GM21576 (cell line): Measurements from ENCODE around the gene SLC16A9.
A peak's percentile ranks its signal among the peaks of the same experiment; 100 is the strongest.
"Not testable (repeated sequence)": the region's sequence is repeated elsewhere in the genome, so short reads cannot be mapped to it uniquely, and the experiment has no call there.

Experiments used
- ATAC-seq: cut with Tn5 transposase; IDR thresholded peaks from one replicate; pipeline ENCODE4 v1.9.1; 2021; ENCODE audit warnings: mild to moderate bottlenecking, moderate library complexity; ENCODE audit not compliant: unreplicated experiment

SLC16A9 gene

DNA sequence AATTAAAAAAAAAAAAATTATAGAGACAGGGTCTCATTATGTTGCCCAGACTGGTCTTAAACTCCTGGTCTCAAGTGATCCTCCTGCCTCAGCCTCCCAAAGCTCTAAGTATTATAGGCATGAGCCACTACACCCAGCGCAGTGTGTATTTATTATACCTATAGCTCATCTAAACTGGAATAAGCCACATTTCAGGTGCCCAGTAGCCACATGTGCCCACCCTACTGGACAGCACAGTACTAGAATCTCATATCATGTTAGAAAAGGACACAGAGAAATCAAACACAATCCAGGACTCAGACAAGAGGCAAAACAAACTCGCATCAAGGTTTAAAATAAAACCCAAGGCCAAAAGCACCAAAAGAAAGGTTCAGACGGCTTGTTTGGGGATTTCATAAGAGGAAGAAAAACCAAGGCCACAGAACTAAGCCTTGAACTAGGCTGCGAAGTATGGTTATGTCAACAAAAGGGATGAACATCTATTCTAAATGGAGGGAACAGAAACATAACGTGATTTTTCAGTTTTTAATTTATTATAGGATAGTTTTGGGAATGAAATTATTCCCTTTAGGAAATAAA lies 32.3 kb downstream of the SLC16A9 start:
- ATAC-seq, result no peak

DNA sequence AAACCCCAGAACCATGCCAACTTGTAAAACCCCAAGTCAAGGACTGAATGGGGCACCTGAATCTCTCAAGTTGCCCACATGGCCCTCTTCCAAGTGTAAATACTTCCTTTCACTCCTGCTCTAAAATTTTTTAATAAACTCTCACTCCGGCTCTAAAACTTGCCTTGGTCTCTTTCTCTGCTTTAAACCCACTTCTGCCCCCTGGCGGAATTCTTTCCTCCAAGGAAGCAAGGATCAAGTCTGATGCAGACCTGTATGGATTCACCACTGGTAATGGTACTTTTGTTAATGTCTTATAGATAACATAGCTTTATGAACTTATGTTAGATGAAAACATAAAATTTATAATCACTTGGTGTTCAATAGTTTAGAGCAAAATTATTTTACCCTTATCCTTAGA lies 33.8 kb downstream of the SLC16A9 start:
- ATAC-seq, result no peak

DNA sequence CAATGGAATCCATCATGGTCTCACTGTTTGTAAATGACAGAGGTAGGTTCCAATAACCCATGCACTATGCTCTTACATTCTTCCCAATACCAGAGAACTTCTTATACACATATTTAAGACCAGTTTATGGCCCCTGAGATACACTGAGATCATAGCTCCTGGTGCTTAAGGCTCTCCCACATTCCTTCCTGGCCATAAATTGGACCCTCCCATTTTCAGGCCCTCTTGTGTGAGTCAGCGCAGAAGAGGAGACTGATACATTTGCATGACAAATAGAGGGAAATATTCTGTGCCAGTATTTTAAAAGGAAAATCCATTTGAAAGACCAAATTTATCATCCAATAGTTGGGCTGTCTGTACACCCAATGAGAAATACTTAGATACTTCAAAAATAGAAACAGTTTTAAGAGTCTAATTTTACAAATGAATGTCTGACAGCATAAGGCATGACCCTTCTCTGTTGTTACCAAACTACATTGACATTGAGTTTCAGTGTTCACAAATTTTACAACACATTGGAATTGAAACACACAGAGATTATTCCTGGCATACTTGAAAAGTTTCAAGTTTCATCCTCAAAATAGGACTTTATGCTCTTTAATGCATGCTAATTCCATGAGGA lies 35.3 kb downstream of the SLC16A9 start:
- no peak for ATAC-seq

DNA sequence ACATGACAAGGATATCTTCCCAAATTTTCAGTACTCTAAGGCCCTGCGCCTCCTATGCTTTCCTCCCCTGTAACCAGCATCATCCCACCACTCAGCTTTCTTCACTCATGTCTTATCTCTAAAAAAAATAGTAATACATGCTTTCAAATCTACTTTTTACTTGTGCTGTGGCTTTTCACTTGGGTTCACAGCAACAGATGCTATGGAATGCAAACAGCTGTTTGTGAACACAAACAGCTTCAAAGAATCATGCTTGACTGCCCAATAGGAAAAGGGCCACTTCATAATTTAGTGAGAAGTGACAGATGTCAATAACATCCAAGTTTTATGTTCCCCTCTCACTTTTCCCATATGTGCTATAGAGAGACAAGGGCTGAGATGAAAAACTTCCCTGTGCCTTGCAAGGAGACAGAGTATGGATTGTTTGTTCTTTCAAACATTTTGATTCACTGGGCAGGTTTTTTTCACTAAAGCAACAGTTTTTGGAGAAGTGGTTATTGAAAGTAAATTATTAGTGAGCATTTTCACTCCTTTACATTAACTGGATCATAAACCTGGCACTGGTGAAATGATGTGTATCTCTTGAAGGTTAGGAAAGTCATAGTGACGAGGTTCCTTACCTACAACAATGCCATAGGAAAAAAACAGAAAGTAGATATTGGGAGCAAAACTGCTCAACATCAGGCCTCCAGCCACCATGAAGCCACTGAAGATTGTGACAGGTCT lies 37.3 kb downstream of the SLC16A9 start:
- peak; percentile 57 for ATAC-seq

DNA sequence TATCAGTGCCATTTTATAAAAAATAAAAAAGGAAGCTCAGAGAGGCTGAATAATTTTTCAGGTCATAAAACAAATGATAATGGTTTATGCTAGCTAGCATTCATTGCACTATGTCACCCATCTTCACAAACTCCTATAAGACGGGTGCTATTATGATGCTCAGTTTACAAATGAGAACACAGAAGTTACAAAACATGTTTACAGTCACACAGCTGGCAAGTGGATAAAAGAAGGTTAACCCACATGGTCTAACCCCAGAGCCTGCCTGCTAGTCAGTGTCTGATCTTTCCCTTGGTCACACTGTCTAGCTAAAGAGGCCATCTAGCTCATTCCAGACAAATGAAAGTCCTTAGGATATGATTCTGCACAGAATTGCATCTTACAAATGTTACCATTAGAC lies 39.4 kb downstream of the SLC16A9 start:
- no peak for ATAC-seq

DNA sequence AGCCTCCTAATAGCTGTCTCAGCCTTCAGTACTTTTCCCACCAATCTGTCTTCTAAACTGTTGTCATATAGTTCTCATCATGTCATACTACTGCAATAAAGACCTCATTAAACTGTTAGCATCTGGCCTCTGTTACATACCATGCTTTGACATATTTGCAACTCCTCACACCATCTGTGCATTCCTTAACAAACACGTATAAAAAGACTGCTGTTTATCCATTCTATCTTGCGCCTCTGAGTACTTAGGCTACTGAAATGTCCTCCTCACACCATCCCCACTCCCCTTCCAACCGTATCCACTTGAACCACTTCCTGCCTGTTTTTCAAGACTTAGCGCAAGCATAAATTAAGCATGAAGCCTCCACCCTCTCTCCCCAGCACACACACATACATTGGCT lies 41.6 kb downstream of the SLC16A9 start:
- no peak for ATAC-seq

DNA sequence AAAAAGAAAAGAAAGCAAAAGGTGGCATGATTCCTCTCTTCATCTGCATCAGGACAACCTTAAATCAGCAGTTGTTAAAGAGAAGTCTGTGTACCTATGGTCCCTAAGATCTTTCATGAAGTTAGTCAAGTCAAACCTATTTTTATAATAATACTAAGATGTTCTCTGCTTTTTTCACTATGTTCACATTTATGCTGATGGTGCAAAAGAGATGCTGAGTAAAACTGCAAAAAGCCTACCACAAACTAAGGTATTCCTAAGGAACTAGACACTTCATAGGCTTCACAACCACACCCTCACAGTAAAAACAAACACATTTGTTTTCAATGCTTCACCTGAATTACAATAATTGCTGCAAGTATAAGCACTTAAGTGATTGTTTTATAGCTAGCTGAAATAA lies 43.3 kb downstream of the SLC16A9 start:
- ATAC-seq, result no peak

DNA sequence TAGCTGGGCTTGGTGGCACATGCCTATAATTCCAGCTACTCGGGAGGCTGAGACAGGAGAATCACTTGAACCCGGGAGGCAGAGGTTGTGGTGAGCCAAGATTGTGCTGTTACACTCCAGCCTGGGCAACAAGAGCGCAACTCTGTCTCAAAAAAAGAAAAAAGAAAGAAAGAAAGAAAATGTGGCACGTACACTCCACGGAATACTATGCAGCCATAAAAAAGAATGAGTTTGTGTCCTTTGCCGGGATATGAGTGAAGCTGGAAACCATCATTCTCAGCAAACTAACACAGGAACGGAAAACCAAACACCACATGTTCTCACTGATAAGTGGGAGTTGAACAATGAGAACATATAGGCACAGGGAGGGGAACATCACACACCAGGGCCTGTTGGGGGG lies 46.4 kb downstream of the SLC16A9 start:
- ATAC-seq, result not testable (repeated sequence)

DNA sequence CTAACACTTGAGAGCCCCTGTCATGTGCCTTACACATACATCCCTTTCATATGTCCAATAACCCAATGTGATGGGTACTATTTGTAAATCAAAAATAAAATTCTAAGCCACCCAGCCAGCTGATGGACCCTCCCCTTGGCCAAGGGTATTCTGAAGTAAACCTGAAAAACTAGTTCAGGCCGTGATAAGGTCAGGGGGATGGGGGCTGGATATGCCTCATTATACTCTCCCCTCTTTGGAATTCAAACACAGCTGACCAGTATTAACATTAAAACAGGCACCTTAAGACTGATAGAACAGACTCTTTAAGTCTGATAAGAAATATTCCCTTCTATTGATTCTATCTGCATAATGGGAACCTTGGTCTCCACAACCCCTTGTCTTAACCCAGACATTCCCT lies 51.9 kb downstream of the SLC16A9 start:
- ATAC-seq, result no peak

DNA sequence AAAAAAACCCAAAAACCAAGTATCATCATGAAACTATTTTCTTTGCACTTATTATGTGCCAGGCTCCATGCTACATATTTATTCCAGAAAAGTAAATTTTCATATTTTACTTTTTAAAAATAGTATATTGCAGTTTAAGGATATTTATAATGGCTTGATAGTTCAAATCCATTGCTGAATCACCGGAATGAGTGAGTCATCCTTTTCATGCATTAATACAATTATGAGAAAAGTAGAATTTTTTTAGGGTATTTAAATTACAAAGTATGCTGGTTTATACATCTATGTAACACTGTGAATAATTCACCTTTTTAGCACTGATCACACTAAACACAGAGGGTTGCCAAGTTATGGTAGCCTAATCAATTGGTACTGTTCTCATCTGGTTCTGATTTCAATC lies 54.3 kb downstream of the SLC16A9 start:
- no peak for ATAC-seq

DNA sequence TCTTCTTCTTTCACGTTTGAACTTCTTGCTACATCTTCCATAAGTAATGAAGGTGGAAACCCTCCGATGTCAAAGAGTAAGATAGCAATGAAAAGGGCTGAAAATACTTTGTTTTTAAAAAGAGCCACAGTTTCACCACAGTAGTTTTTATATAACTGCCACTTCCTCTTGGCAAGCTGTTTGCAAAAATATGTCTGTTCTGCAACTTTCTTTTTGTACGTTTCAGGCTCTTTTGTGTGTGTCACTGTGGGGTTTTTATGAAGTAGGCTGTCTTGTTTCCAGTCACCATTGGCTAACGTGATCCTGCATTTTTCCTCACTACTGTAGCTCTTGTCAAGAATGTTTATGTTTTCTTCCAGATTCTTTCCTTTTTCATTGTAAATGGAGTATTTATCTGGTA lies 55.6 kb downstream of the SLC16A9 start:
- peak; percentile 60 for ATAC-seq

DNA sequence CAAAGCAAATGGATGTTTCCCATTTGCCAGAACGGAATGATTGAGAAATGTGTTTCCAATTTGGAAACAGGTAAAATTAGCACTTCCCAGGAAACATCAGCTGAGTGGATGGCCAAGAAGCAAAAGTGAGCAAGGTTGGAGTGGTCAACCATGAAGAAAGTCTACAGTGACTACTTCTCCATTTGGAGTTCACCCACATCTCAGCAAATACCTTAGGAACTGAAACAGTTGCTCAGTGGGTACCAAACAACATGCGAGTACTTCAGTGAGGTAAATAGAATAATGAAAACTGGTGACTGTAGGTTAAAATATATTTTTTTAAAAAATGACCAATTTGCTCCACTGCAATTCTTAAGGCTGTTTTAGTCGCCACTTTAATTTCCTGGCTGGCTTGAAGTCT lies 57.7 kb downstream of the SLC16A9 start:
- no peak for ATAC-seq

DNA sequence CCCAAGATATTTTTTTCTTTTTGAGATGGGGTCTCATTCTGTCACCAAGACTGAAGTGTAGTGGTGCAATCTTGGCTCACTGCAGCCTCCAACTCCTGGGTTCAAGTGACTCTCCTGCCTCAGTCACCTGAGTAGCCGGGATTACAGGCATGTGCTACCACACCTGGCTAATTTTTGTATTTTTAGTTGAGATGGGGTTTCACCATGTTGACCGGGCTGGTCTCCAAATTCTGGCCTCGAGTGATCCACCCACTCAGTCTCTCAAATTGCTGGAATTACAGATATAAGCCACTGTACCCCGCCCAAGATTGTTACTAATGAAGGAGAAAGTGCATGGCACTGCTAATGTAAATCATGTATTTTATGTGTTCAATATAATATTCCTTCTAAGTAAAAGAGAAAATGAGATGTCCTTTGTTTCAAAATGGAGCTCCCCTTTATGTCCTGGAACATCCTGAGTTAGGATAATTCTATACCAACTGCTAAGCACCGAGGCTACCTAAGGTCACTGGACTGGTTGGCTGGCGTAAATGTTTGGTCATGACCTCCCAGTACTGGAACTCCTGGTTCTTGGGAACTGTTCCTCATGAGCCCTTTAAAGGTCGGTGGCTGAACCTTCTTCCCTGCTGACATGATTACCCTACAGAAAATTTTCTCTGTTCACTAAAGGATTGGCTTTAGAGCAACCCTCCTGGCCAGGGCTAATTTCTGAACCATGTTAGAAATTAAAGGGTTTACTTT lies 59.9 kb downstream of the SLC16A9 start:
- no peak for ATAC-seq

DNA sequence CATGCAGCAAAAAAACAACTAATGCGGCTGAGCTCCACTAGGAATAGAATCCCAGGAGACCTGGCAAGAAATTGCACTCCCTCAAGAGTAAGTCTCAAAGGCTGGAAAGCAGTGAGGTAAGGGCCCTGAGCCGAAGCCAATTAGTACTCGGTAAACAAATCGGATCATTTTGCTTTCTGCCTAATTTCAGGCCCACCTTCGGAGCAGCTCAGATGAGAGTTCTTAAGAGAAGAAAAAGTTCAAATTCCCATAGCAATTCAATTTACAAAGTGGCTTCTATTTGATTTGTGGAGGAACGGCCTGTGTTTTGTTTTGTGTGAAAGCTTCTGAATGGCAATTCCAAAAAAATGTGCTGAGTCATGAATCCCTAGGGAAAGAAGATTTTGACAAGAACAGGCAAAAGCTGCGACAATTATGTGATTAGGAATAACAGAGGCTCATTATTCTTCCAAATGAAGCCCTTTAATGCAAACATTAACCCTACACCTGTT lies 60.9 kb downstream of the SLC16A9 start:
- ATAC-seq, result no peak

DNA sequence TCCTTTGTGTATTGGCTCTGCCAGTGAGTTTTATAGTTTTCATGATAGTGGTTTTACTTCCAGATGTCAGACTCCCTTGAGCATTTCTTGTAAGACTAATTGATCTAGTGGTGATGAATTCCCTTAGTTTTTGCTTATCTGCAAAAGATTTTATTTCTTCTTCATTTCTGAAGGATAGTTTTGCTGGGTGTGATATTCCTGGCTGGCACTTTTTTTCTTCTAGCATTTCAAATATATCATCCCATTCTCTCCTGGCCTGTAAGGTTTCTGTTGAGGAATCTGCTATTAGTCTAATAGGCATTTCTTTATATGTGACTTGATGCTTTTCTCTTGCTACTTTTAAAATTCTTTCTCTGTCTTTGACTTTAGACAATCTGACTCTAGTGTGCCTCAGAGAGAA lies 64.8 kb downstream of the SLC16A9 start:
- ATAC-seq, result no peak

DNA sequence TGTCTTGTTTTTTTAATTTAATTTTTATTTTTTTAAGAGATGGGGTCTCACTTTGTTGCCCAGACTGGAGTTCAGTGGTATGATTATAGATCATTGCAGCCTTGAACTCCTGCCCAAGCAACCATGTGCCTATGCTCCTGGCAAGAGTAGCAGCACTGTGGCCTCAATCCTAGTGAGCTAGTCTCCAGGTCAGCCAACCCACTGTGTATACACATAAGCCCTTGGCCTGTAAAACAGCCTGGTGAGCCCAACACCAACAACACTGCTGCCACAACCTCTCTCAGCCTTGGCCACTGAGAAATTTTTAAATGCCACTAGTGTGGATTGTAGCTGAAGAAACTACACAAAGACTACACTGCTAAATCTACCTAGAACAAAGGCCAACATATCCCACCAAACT lies 68.0 kb downstream of the SLC16A9 start:
- not testable (repeated sequence) for ATAC-seq

DNA sequence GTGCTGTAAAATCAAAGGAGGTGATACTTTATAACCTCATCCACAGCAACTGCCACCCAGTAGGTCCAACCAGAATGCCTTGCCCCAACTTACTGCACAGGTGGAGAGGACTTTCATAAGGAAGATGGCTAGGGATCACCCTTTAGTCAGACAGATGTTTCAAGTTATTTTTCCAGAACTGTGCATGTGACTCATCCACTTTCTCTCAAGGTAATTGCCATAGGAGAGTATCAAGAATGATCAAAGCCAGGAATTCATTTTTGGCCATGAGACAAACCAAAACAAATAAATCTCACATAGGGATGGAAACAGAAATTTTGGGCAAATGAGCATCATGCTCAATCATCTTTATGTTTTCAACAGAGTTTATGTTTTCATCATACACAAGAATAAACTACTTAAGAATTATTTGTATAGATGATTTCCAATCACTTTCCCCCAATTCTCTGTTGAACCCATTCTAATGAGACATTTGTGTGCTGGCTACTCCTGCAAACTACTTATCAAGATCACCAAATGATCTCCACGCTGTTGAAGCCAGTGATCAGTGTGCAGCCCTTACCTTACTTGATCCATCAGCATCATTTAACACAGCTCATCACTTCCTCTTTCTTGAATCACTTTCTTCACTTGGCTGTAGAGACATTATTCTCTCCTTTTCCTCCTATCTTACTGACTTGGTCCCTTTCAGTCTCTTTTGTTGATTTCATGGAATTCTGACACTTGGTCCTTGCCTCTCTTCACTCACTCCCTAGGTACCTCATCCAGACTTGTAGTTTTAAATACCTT lies 74.0 kb downstream of the SLC16A9 start:
- ATAC-seq, result no peak

DNA sequence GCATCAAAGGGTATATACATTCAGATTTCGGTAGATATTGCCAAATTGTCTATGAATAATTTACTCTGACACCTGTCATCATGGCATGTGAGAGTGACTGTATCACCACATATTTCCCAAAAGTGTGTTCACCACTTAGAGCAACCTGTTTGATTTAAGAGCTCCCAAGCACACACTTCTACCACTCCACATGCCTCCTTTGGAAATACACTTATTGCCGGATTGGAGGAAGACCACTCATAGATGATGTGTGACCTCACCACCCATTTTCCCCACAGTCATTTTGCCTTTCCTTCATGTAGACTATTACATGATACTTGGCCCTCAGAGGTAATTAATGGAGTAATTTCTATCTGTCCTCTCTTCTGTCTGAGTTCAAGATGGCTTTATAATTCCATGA lies 75.5 kb downstream of the SLC16A9 start:
- ATAC-seq, result no peak

DNA sequence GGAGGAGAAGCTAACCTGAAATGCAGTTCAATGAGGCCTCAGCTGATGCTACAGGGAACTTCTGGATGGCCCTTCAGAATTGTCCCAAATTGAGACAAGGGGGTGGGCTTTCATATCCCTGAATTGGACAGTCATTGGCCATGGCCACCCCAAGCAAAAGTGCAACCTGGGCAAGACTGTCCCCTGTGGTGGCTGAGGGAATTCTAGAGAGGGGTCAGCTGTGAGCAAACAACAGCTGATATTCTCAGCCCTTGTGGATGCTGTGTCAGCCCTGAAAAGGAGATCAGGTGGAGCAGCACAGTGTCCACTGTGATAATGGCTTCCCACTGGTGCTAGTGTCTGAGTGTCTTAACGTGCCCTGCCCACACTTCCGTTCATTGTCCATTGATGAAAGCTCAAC lies 76.6 kb downstream of the SLC16A9 start:
- ATAC-seq, result no peak

DNA sequence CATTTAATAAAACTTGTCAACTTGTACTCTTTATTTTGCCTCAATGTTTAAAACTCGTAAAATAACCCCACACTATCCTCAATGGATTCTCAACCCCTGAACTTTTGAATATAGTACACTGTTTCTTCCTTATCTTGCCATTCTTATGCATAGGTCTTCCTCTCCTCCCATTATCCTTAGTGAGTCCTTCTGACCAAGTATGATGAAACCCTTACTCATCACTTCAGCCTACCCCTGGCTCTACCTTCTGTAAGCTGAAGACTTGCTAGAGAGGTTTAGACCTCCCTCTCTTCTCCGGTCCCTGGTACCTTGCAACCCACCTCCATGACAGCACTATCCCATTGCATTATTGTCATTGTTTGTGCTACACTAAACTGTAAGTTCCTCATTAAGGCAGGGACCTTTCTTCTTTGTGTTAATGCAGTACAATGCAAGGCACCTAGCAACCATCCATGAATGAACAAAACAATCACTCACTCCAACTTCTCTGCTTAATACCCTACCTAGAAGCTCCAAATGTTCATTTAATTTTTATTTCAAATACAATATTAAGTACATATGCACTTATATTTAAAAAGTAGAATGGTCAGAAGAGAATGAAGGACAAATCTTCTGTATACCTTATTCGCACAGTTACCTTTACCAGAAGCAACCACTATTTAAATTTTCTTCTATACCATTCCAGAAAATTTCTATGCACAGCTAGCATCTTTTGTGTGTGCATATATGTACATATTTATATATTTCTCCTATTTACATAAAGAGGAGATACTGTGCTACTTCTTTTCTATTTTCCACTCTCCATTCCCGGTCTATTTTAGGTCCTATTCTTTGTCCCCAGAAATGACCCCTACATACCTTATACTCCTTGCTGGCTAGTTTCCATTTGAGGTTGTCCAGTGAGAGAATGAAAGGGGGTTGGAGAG lies 77.5 kb downstream of the SLC16A9 start:
- ATAC-seq, result no peak
